ENCODE data around the gene ATXN3. TPM values are rescaled to one million over a fixed set of nuclear protein-coding genes. Genes with fewer than 3 reads are reported as not detected.

Gene ATXN3
- total and polyA plus RNA-seq, 8 donors: 28.5 to 40.2 (median 35.2) TPM

GRCh38 chr14:92014040-92014439 lies 92.3 kb downstream of the ATXN3 start:
- intact Hi-C loops (cut with DNase I): no loop called here
- no peaks in the 10 kb centered on the region for H3K9me3 ChIP-seq

DNA sequence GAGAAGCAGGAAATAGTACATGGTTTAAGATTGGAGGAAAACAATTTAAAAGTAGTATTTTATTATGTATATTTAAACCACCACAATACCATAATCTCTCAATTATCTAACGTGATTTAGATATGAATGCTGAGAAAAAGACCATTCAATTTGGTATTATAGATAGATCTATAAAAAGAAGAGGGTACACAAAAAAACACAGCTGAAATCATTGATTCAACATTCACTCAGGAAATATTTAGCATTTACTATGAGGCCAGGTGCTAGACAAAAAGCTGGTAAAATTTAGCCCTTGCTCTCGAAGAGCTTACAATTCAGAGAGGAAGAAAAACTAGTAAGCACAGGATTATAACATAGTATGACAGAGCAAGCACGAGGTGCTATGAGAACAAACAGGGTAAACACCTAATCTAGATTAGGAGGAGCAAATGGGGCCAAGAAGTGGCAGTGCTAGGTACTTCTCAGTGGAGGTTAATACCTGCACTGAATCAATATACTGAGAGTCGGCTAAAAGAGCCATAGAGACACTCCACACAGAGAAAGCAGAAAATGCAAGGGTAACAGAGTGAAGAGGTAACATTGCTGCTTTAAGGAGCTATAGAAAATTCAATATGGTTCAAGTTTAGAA lies 94.1 kb downstream of the ATXN3 start:
- peak; percentile 80 for ATAC-seq
- TF ChIP-seq, protein P1, sequence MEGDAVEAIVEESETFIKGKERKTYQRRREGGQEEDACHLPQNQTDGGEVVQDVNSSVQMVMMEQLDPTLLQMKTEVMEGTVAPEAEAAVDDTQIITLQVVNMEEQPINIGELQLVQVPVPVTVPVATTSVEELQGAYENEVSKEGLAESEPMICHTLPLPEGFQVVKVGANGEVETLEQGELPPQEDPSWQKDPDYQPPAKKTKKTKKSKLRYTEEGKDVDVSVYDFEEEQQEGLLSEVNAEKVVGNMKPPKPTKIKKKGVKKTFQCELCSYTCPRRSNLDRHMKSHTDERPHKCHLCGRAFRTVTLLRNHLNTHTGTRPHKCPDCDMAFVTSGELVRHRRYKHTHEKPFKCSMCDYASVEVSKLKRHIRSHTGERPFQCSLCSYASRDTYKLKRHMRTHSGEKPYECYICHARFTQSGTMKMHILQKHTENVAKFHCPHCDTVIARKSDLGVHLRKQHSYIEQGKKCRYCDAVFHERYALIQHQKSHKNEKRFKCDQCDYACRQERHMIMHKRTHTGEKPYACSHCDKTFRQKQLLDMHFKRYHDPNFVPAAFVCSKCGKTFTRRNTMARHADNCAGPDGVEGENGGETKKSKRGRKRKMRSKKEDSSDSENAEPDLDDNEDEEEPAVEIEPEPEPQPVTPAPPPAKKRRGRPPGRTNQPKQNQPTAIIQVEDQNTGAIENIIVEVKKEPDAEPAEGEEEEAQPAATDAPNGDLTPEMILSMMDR (IDR thresholded peaks at IDR 0.05): no peak
- no peaks in the 10 kb centered on the region for H3K4me1 ChIP-seq
- intact Hi-C loops (cut with DNase I): no loop called here
- H3K9me3 ChIP-seq: no peaks in the 10 kb centered on the region
- H3K27me3 ChIP-seq: no peaks in the 10 kb centered on the region
- H3K4me3 ChIP-seq: no peak overlapping the region
- DNase-seq: no peak
- peaks cover 0 to 85% of the 10 kb centered on the region in 2 donors for H3K36me3 ChIP-seq
- no peak overlapping the region for H3K27ac ChIP-seq

More at GRCh38 chr14:92014040-92014439, 92.3 kb downstream of the ATXN3 start:
- ATAC-seq: no peak
- Histone ChIP-seq H3K4me3 (no peak overlapping the region), H3K27me3 (no peaks in the 10 kb centered on the region), H3K4me1 (no peaks in the 10 kb centered on the region), H3K36me3 (peaks cover 0 to 80% of the 10 kb centered on the region in 2 donors), H3K27ac (no peak overlapping the region)
- TF ChIP-seq, protein P1 (IDR thresholded peaks at IDR 0.05): no peak
- DNase-seq: no peak

GRCh38 chr14:92010644-92011043 lies 95.7 kb downstream of the ATXN3 start:
- ATAC-seq: no peak
- intact Hi-C loops (cut with DNase I): no loop called here
- H3K36me3 ChIP-seq: peaks cover 0 to 84% of the 10 kb centered on the region in 2 donors

DNA sequence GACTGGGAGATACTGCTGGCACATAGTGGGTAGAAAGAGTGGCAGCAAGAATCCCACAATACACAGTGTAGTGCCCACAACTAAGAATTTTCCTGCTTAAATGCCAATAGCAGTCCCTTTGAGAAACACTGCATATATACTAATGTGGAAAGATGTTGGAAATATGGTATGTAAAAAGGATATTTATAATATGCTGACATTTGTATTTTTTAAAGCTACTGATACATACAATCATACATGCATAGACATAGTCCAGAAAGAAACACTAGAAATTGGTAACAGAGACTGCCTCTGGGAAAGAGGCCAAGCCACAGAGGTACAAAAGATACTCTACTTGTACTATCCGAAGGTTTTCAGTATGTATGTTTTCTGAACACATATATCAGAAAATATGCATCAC lies 96.8 kb downstream of the ATXN3 start:
- no peaks in the 10 kb centered on the region for H3K4me1 ChIP-seq
- H3K27me3 ChIP-seq: no peaks in the 10 kb centered on the region
- H3K27ac ChIP-seq: no peak overlapping the region
- intact Hi-C loops (cut with DNase I): no loop called here
- TF ChIP-seq, protein P1 (IDR thresholded peaks at IDR 0.05): no peak
- no peaks in the 10 kb centered on the region for H3K9me3 ChIP-seq
- ATAC-seq (no peak), DNase-seq (no peak)
- H3K36me3 ChIP-seq: peaks cover 0 to 84% of the 10 kb centered on the region in 2 donors
- H3K4me3 ChIP-seq: no peak overlapping the region

More at GRCh38 chr14:92010644-92011043, 95.7 kb downstream of the ATXN3 start:
- no peak overlapping the region for H3K27ac ChIP-seq
- no peaks in the 10 kb centered on the region for H3K27me3 ChIP-seq
- no peak overlapping the region for H3K4me3 ChIP-seq
- H3K9me3 ChIP-seq: no peaks in the 10 kb centered on the region
- no peaks in the 10 kb centered on the region for H3K4me1 ChIP-seq
- TF ChIP-seq, protein P1 (IDR thresholded peaks at IDR 0.05): no peak
- no peak for DNase-seq

Other genes starting within 250 kb of the ATXN3 start
- gene TC2N, start 239.0 kb downstream of the ATXN3 start, total RNA-seq: 10 to 100 TPM; 43.6 to 58.1 TPM
- gene TC2N, start 239.0 kb downstream of the ATXN3 start, polyA plus RNA-seq (ENCODE audit: insufficient read length in 6 of 6): 10 to 100 TPM; 20.3 to 31.9 (median 26.6) TPM
- 100 to 1,000 TPM in 1 of 2 donors, 10 to 100 TPM in 1; 84.5 to 125 TPM for gene FBLN5, start 158.9 kb downstream of the ATXN3 start, total RNA-seq
- 100 to 1,000 TPM in 1 of 6 donors, 10 to 100 TPM in 5; 61.6 to 108 (median 84.9) TPM for gene FBLN5, start 158.9 kb downstream of the ATXN3 start, polyA plus RNA-seq (ENCODE audit: insufficient read length in 6 of 6)
- 10 to 100 TPM; 50.5 to 64.3 TPM for gene TRIP11, start 66.5 kb downstream of the ATXN3 start, total RNA-seq
- gene TRIP11, start 66.5 kb downstream of the ATXN3 start, polyA plus RNA-seq (ENCODE audit: insufficient read length in 6 of 6): 10 to 100 TPM; 26.3 to 37.3 (median 35.6) TPM
- gene NDUFB1, start 15.1 kb upstream of the ATXN3 start, total RNA-seq: 100 to 1,000 TPM; 103 to 117 TPM
- 100 to 1,000 TPM; 133 to 141 (median 136) TPM for gene NDUFB1, start 15.1 kb upstream of the ATXN3 start, polyA plus RNA-seq (ENCODE audit: insufficient read length in 6 of 6)
- 10 to 100 TPM; 51.8 to 64.6 TPM for gene CPSF2, start 15.4 kb upstream of the ATXN3 start, total RNA-seq
- gene CPSF2, start 15.4 kb upstream of the ATXN3 start, polyA plus RNA-seq (ENCODE audit: insufficient read length in 6 of 6): 10 to 100 TPM; 54.0 to 62.4 (median 57.7) TPM
- 1 to 10 TPM; 1.1 to 2.0 TPM for gene SLC24A4, start 216.6 kb upstream of the ATXN3 start, total RNA-seq
- gene SLC24A4, start 216.6 kb upstream of the ATXN3 start, polyA plus RNA-seq (ENCODE audit: insufficient read length in 6 of 6): under 1 TPM; 0.25 to 0.53 (median 0.45) TPM

Measured in left lung (tissue), 10 donors.